ENCODE measurements around the gene APOL1.
"Not testable (repeated sequence)": the region's sequence is repeated elsewhere in the genome, so short reads cannot be mapped to it uniquely, and the experiment has no call there.

The APOL1 gene

DNA sequence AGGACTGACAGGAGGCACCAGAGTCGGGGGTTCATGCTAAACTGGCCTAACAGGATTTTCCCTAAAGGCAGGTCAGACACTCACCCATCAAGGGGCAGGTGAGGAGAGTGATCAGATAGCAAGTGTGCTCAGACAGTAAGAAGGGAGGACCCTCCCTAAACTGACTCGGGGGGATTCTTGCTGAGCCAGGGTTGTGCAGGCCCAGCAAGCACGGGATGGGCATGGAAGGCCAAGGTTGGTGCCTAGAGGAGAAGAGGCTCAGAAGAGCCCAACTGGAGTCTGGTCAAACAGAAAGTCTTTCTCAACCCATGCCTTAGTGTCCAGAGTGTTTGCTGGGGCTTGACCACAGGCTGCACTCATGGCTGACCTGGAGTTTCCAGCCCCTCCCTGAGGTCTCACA is 6.2 kb upstream of the APOL1 start:
- DNase-seq = no peak

- no peak for DNase-seq
These were observed 5.0 kb upstream of the APOL1 start for GRCh38 chr22:36247955-36248354.

DNA sequence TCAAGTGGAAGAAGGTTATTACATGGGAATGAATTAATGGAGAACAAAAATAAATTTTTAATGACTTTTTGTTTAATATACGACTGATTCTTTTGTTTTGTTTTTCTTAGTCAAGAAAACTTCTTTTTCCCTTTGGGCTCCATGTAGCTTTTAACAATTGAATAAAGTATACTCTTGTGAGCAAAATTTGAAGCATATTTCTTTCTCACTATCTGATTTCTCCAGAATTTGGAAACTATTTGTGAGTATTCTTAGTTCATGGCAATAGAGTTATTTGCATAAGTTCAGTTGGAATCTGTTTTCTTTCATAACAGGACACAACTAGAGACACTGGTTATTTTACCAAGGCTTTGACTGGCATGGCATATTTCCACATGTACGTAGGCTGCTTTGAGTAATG is 3.8 kb upstream of the APOL1 start:
- DNase-seq = no peak

DNA sequence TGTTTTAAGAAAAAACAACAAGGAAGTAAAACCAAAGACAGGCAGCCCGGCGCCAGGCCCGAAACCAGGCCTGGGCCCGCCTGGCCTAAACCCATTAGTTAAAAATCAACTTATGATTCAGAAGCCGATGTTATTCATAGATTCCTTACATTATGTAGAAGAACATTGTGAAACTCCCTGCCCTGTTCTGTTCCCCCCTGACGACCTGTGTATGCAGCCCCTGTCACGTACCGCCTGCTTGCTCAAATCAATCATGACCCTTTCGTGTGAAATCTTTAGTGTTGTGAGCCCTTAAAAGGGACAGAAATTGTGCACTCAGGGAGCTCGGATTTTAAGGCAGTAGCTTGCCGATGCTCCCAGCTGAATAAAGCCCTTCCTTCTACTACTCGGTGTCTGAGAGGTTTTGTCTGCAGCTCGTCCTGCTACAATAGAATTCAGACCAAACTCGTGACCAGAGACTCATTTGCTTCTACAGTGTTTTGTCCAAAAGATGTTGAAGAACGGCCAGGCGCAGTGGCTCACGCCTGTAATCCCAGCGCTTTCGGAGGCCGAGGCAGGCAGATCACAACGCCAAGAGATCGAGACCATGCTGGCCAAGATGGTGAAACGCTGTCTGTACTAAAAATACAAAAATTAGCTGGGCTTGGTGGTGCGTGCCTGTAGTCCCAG is 2.5 kb upstream of the APOL1 start:
- DNase-seq = not testable (repeated sequence)

- not testable (repeated sequence) for DNase-seq
These were observed 839 bp upstream of the APOL1 start for GRCh38 chr22:36251979-36252608.

- DNase-seq = no peak
These were observed 874 bp downstream of the APOL1 start for GRCh38 chr22:36253523-36254490.

DNA sequence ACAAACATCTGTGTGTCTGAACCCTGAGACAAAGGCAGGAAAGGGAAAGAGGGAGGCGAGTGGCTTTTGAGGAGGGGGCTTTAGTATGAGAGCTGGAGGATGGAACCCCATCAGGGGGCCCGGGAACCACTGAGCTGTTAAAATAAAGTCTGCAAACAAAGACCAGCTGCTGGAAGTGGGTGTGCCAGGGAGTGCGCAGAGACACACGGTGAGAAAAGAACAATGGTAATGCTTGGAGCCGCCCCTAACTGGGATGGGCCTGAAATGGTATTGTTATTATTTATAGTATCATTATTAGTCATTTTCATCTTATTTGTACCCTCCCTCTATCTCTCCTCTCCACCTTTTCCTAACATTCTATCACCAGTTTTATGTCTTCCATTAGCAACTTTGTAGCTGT is 2.6 kb downstream of the APOL1 start:
- not testable (repeated sequence) for DNase-seq

GRCh38 chr22:36256478-36256877 is 3.5 kb downstream of the APOL1 start:
- DNase-seq = no peak

DNA sequence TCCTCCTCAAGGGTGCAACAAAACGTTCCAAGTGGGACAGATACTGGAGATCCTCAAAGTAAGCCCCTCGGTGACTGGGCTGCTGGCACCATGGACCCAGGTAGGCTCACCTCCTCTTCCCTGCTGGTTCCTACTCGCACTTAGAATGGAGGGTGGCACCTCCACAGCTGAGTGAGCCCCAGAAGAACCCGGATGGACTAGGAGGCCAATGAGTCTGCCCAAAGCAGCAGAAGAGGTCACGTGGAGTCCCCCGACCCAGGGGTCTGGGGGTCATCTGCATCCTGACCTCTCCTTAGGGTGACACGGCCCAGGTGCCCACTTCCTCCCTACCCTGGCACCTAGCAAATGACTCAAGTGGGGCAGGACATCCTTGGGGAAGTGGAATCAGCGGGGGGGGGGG is 4.4 kb downstream of the APOL1 start:
- DNase-seq = no peak

- DNase-seq = no peak
These were observed 5.2 kb downstream of the APOL1 start for GRCh38 chr22:36257948-36258670.

DNA sequence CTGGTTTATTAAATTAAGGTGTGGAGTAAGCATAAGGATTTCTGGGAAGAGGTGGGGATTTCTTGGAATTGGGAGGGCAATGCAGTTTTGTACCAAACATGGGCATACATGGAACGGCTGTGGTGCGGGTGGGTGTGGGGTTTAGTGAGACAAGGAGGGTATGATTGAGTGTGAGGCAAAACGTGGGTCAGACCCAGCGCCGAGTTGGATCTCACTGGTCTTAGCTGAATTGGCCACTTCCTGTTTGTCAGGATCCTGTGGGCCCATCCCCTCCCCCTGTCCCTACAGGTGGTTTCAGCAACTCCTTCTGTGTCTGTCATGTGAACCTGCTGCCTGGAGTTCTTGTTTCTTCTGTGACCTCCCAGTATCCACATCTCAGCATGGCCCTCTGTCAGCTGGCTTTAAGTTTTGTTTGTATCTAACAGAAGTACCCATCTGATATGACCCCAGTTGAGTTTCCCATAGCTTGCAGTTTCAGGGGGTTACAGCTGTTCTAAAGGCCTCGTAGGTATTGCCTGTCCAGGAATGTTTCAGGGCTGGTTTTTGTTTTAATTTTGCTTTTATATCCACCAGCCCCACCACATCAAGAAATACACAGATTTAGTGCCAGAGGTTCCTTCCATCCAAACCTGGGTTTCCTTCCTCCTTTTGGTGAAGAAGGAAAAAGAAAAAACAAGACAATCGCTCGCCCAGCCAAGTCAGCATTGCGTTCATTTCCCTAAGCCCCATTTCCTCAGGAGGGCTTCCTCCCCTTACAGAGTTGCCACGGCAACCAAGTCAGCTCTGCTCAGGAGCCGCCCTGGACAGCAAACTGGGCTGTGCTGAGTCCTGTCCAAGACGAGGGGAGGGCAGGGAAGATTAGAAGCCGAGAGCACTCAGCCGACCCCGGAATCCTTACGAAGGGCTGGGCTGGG is 6.0 kb downstream of the APOL1 start:
- DNase-seq = no peak

- no peak for DNase-seq
These were observed 6.8 kb downstream of the APOL1 start for GRCh38 chr22:36259615-36260300.

DNA sequence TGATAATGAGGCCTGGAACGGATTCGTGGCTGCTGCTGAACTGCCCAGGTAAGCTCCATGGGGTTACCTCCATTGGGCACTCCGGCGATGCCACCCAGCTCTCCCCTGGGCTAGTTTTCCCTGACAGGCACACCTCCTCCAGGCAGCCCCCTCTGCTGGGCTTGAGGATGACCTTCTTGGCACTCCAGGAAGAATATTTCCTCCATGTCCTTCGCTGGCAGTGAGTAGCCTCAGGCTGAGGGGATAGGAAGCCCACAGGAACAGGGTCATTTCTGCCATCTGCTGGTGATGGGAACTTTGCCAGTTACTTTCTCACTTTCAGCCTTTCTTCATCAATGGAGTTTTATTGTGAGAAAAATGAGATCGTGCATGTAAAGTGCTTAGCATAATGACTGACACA is 8.7 kb downstream of the APOL1 start:
- not testable (repeated sequence) for DNase-seq

GRCh38 chr22:36262307-36262706 is 9.4 kb downstream of the APOL1 start:
- DNase-seq = not testable (repeated sequence)

DNA sequence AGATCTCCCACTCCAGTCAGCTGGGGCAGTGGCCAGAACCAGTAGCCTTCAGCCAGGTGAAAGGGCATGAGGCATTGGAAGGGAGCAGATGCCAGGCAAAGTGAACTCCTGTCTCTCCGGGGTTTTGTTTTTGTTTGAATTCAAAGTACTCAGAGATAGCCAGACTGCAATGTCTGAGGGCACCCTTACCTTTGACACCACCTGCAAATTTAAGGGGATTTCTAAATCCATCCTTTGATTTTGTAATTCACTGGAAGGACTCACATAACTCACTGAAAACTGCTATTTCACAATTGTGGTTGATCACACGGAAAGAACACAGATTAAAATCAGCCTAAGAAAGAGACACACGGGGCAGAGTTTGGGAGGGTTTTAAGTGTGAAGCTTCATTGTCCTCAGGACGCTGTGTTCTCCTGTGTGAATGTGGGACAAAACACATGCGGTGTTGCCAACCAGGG is 10.3 kb downstream of the APOL1 start:
- DNase-seq = not testable (repeated sequence)

DNA sequence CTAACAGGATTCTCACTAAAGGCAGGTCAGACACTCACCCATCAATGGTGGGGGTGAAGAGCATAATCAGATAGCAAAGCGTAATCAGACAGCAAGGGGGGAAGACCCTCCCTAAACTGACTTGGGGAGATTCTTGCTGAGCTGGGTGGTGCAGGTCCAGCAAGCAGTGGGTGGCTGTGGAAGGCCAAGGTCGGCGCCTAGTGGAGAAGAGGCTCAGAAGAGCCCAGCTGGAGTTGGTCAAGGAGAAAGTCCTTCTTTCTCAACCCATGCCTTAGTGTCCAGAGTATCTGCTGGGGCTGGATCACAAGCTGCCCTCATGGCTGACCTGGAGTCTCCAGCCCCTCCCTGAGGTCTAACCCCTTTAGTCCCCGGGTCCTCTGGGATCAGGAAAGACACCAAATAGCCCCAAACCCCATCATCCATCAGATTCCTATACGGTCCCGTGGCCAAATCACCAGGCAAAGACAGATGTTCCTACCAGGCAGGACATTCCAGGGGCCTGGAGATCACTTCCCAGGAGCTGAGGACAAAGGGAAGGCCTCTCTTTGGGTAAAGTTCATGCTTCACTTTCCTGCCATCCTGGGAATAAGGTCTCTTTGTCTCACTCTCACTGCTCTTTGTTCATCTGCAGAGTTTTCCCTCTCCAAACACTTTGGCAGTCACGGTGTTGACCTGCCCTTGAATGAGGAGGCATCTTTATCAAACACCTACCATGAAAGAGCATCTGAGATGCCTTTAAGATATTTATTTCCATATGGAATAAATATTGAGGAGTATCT is 11.1 kb downstream of the APOL1 start:
- not testable (repeated sequence) for DNase-seq

DNA sequence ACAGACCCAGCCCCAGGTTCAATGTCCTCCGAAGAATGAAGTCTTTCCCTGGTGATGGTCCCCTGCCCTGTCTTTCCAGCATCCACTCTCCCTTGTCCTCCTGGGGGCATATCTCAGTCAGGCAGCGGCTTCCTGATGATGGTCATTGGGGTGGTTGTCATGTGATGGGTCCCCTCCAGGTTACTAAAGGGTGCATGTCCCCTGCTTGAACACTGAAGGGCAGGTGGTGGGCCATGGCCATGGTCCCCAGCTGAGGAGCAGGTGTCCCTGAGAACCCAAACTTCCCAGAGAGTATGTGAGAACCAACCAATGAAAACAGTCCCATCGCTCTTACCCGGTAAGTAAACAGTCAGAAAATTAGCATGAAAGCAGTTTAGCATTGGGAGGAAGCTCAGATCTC is 14.1 kb downstream of the APOL1 start:
- DNase-seq = no peak

GRCh38 chr22:36267896-36268485 is 15.1 kb downstream of the APOL1 start:
- no peak for DNase-seq

DNA sequence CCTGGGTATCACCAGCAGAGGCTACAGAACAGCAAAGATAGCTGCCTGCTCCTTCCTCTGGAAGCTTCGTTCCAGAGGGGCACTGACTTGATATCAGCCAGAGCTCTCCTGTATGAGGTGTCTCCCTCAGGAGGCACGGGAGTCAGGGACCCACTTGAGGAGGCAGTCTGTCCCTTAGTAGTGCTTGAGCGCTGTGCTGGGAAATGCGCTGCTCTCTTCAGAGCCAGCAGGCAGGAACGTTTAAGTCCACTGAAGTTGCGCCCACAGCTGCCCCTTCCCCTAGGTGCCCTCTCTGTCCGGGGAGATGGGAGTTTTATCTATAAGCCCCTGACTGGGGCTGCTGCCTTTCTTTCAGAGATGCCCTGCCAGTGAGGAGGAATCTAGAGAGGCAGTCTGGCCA is 18.3 kb downstream of the APOL1 start:
- not testable (repeated sequence) for DNase-seq

DNA sequence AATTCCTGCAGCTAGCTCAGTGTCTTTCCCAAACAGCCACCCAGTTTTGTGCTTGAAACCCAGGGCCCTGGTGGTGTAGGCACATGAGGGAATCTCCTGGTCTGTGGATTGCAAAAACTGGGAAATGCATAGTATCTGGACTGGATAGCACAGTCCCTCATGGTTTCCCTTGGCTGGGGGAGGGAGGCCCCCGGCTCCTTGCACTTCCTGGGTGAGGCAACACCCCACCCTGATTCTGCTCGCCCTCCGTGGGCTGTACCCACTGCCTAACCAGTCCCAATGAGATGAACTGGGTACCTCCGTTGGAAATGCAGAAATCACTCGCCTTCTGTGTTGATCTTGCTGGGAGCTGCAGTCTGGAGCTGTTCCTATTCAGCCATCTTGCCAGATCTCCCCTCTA is 19.0 kb downstream of the APOL1 start:
- DNase-seq = not testable (repeated sequence)

Measured in NCI-H187 treated with DMSO at 0.1 percent for 48 hours (cell line).